GM19240 (cell line): ENCODE results near the gene NFYC.

ENCODE experiments used
- DNase-seq: peaks from one replicate; pipeline ENCODE4 v3.0.0; 2011; ENCODE audit warnings: low spot score; ENCODE audit not compliant: insufficient read length

Gene NFYC

DNA sequence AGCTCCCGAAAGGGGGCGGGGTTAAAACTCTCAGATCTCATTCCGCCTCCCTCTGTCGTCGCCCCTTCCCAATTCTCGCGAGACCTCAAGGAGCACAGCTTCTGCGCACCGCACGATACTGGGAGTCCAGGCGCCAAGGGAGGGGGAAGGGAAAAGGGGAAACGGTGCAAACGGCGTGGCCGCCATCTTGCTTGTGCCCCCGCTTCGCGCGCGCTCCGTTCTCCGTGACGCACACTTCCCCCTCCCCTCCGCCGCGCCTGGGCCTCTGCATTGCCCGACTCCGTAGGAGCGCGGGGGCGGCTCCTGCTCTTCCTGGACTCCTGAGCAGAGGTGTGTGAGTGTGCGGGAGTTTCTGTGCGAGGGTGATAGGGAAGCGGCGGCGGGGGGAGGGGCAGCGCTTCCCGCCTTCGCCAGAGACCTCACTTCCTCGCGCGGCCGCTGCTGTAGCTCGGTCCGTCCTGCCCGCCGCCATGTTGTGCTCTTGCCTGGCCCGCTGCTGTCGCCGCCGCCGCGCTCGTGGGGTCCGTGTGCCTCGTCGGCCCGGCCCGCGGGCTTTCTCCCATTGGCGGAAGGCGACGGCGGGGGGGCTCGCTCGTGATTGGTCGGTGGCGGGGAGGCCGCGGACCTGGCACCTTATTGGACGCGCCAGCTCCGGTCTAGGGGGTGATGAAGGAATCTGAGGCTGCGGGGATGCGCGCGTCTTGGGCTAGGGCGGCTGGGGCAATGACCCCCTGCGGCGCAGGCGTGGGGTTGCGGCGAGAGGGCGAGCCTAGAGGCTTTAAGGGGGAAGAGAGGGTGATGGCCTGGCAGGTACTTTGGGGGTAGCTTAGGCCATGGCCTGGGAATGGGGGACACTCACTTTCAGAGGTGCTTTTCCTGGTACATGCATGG is at the start of gene NFYC:
NFYC (plus strand) TSS at position 167 of the 891 bp plus-strand sequence. CDS start 47,140 bp downstream, outside the sequence.
- peak; percentile 85 for DNase-seq

DNA sequence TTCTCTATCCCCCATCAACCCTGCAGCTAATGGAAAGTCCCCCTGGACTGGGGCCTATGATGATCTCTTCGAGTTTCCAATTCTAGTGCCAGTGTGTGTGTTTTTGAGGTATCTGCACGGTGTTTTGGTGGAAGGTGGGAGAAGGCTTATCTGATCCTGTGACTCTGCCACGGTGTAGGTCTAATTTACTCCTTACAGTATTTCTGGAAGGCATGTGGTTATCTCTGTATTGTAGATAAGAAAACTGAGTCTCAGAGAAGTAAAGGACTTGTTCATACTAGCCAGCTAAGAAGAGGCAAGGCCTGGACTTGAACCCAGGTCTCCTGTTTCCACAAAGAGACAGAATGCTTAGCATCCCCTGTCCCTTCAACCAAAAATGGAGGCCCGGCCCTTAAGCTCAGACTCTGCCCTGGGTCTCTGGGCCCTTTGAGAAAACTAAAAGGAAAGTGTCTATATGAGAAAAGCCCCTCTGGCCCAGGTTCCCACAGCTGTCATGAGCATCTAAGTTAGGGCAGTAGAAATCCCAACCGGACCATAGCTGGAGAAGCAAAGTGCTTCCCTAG is 46.3 kb upstream of the NFYC start:
- DNase-seq: no peak

DNA sequence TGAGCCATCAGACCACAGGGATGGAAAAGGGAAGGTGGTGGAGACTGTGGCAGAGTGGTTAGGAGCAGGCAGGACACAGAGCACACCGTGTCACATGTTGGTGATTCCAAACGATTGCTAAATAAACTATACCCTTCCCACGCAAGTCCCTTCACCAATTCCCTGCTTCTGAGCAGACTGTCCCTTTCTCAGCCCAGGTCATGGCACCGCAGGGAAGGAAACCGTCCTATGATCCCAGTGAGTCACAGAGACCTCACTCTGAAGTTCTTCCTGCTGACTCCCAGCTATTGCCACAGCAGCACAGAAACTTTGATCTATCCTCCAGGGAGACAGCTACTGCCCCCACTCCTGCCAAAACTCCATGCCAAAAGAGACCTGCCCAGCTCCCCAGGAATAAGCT is 45.2 kb upstream of the NFYC start:
- no peak for DNase-seq

DNA sequence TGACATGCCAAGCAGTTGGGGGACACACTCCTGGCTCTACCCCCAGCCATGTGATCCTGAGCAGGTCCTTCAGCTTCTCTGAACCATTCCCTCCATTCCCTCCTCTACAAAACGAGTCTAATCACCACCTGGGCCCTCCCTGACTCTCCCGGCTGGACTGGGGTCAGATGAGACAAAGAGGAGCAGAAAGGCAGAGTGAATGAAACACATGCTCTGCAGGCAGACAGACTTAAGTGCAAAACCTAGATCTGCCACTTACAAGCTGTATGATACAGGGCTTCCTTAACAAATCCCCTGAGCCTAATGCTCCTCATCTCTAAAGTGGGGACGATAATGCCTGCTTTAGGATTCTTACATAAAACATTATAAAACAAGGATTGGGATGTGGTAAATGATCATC is 43.3 kb upstream of the NFYC start:
- DNase-seq: no peak

DNA sequence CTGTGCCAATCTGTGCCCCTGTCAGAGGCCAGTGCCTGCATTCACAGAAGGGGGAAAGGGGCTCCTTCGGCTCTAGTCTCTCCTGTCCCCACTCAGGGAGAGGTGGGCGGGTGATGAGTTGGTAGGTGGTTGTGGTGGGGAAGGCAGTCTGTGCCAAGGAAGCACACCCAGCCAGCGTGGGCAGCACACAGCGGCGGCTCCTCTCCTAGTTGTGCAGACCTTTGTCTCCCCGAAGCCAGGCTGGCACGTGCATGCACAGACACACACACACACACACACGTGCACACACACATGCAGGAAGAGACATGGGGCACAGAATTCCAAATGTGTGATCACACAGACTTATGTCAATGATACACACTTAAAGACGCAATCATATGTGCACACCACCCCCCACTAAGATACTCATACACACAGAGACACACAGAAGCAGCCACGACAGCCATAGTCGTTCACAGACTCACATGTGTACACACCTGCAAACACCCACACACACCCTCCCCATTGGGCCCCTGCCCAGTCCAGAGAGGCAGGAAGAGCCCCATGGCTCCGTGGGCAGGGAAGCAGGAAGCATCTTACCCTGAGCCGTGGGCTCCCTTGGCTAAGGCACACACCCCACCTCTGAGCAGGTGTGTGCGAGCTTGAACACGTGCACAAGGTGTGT is 42.4 kb upstream of the NFYC start:
- no peak for DNase-seq

DNA sequence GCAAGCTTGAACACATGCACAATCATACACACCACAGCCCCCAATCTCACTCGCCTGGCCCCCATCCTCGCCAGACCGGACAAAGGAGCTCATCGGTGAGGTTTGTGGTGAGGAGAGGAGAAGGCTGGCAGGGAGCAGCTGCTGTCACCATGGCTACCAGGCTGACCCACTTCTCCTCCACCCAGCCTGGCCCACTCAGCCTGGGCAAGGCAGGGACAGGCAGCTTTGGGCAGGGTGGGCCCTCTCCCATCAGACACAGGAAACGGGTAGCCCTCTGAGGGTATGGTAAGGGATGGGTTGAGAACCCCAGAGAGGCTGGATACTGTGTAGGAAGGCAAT is 41.9 kb upstream of the NFYC start:
- DNase-seq: no peak

DNA sequence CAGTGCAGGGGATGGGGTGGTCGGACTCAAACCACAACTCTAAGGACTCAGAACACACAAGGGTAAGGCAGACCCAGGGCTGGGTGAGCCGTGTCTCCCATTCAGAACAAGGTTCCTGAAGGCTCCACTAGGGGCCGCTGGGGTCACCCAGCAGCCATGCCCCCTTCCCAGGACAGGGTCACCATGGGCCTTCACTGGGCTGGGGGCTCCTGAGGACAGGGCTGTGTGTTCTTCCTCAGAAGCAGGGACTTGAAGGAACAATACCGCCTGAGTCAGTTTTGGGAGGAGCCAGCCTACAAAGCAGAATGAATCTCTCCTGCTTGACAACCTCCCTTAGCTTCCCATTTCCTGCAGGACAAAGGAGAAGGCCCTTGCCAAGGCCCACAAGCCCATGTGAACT is 41.4 kb upstream of the NFYC start:
- no peak for DNase-seq

DNA sequence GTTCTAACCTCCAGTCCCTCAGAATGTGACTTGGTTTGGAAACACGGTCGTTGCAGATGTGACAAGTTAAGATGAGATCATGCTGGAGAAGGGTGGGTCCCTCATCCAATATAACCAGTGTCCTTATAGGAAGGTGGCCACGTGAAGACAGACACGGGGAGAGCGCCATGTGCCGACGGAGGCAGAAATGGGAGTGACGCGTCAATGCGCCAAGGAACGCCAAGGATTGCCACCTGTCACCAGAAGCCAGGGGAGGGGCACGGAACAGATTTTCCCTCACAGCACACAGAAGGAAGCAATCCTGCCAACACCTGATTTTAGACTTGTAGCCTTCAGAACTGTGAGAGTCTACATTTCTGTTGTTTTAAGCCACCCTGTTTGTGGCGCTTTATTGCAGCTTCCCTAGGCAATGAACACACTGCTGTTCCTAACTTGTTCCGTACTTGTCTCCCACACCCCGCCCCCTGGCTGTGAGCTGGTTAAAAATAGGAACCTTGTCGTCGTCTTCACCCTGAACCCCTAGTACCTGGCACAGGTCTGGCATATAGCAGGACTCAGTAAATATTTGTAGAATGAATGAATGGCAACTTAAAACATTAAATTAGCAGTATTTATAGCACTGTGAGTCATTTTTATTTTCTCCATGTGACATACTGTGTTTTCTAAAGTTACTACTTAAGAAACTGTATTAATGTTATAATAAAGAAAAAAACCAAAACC is 40.2 kb upstream of the NFYC start:
- DNase-seq: no peak

DNA sequence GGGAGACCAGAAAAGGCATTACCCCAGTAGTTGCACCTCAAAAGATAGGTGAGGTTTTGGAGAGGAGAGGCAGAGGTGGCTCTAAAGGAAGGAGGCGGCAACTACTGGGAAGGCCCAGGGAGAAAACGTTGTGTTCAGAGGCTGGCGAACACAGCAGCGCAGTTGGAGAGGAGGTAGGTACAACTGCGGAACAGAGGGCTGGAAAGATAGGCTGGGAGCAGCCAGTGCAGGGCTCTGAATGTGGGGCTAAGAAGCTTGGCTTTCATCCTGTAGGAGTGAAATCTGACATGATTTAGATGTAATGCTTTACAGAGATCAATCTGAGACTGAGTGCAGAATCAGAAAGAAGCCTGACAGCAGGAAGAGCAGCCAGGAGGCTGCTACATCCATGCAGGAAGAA is 39.0 kb upstream of the NFYC start:
- no peak for DNase-seq

DNA sequence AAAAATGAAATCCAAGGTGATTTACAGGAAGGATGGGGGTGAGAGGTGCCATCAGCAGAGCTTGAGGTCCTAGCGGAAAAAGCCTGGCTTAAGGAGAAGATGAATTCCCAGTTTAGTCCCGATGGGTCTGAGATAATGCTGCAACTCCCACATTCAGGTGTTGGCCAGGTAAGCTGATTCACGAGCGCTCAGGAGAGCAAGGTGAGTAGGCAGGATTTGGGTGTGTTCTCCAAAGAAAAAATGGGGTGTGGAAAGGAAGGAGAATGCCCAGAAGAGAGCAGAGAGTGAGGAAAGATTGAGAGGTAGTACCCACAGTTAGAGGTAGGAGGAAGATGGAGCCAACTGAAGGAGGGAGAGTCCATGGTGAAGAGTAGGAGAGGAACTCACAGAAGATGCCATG is 38.5 kb upstream of the NFYC start:
- DNase-seq: no peak

DNA sequence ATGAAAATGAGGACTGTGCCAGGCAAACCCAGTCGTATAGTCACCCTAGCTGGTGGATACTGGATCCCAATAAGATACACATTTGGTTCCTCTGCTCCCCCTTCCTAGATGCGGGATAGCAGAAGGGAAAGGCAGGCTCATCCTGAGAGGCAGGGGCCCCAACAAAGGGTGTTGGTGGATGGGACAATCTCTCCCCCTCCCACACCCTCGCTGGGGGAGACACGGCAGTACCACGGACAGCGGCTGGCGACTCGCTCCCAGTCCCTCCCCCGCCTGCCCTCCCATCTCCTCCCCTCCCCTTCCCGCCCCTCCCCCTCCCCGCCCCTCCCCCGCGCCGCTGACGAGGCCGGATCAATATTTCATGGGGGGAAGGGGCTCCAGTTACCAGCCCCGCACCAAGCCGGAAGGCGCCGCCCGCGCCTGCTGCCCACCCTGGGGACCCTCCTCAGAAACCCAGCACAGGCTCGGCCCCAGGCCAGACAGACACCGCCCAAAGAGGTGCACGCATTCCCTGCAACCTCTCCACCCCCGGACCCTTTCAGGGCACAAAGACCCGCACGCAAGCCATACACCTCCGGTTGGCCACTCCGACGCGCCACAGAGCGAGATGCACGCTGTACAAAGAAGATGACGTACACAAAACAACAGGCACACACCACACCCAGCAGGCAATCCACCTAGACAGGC is 37.5 kb upstream of the NFYC start:
- no peak for DNase-seq

DNA sequence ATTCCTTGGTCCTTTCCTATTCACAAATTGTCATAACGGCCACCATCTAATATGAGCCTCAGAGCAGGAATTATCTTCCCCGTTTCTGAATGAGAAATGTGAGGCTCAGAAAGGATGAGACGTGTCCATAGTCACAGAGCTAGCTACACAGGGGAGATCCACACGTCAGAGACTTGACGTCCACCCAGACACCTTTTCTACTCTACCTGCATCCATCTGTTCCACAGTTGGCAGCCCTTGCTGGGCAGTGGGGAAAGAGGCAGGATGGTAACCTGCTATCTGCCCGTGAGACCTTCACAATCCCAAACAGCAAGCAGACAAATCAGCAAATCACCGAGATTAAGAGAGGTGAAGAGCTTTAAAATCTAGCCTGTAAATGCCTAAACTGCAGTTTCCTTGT is 34.5 kb upstream of the NFYC start:
- no peak for DNase-seq

DNA sequence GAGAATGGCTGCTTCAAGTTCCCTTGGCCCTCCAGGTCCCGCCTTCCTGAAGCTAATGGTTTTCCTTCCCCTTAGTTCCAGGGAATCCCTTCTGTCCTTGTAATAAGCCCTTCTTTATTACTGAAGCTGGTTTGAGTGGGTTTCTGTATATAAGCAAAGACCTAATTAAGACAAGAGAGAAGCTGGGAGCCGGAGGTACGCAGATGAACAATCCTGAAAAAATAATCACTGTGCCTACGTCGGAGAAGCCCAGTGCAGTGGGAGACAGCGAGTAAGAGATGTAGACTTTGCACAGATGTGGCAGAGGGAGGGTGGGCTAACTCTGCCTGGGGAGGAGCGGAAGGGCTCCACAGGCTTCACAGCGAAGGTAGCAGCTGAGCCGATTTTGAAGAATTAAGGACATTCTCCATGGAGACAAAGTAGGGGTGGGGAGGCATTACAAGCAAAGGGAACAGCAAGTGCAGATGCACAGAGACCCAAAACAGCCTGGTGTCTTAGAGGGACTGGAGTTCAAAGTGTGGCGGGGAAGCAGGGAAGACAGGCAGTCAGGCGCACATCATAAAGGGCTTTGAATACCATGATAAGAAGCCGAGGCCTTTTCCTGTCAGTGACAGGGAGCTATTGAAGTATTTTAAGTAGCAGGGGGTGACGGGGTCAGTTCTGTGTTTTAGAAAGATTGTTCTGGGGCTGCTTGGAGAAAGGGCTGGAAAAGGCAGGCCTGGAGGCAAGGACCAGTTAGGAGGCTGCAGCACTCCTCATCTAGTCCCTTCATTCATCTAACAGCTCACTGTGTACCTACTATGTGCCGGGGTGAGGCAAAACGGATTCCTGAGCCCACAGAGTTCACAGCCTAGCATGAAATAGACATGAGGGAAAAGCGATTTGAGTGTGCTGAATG is 32.5 kb upstream of the NFYC start:
- DNase-seq: no peak

DNA sequence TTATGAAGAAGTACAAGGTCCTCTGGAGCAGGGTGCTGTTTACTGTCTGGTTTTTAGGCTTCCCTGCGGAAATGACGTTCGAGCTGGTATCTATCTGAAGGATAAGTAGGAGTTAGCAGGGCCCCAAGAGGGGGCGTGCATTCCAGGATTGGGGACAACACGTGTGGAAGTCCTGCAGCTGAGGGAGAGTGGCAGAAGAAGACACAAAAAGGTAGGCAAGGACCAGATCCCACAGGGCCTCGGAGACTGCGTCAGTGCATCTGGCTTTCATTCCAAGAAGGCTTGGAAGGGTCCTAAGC is 31.9 kb upstream of the NFYC start:
- DNase-seq: no peak

DNA sequence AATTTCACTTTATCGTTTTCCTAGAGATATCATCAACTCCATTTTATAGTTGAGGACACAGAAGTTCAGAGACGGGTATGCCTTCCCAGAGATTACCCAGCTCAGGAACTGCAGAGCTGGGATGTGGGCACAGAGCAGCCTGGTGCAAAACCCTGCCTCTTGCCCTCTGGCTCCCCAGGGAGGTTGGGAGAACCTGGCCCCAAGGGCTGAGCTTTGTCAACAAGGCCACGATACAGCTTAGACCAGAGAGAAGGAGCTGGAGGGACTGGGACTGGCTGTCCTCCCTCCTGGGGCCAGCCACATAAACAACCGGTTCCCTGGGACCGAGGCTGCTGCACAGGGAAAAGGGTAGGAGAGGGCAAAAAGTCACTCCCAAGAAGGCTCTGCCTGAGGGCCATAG is 29.8 kb upstream of the NFYC start:
- DNase-seq: no peak

DNA sequence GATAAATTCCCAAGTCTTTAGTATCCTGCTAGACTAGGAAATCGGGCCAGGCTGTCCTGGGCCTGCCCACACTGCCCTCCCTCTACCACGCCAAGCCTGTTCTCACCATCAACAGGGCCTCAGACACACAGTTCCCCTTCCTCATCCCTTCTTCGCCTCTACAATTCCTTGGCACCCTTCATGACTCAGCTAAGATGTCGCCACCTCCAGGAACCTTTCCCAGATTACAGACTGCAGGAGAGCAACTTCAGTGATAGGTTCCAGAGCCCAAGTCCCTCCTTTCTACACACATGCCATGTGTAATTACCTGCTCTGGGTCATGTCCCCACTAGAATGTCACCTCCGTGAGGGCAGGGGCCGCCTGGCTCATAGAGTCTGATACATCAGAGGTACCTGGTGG is 29.4 kb upstream of the NFYC start:
- no peak for DNase-seq

DNA sequence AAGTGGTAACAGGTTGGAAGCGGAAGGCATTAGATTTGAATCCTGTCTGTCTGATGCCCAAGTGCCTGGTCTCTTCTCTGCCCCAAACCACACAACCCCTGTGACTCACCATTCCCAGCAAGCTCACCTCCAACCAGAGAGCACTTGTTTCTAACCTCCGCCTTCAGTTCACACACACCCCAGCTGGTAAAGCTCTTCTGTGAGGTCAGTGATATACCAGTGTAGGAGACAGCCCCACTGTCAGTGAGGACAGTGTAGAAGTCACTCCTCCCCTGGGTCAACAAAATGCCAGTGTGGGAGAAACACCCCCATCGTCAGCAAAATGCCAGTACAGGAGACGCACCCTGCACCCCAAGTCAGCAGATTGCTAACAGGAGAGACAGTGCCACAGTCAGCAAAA is 28.6 kb upstream of the NFYC start:
- no peak for DNase-seq

DNA sequence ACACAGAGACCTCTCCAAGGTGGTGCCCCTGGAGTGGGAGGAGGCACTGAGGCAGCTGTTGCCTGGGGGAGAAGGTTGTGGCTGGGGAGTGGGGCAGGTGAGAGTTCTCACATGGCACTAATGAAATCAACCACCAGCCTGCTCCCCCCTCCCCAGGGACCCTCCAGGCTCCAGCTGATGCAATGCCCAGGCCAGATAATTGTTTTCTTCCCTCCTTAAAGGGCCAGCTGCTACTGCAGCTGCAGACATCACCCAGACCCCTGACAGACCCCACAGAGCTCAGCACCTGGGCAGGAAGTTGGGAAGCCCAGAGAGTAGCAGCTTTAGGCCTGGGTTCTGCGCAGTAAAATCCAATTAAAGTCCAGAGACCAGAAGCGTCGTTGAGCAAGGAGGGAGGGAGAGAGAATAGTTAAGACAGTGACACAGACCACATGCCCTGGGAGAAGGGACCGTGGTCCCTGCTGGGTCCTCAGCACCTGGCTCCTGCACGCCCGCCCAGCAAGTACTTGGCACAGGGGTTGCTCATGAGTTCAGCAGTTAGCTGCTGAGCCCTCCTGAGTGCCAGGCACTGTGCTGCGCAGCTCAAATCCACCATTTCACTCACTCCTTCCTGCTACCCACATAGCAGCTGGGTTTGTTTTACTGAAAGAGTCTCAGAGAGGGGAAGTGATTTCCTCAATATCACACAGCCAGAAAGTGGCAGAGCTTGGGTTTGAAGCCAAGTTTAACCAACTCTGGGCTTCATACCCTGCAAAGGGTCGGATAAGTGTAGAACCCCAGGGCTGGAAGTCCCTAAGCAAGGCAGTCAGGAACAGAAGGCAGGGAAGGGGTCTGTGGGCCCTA is 28.0 kb upstream of the NFYC start:
- DNase-seq: no peak

DNA sequence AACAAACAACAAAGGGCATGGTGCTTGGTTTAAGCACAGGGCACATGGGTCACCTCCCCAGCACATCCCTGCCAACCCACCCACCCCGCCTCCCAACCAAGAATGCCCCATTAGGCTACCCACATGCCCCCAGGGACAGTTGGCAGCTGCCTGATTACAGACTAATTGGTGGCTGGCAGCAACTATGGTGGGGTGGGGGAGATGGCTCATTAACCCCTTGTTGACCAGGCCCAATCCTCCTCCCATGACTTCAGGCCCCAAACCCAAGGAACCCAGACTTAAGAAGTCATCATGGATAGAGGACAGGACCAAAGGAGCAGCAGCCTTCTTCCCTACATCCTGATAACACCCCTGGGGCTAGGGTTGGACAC is 27.4 kb upstream of the NFYC start:
- no peak for DNase-seq

DNA sequence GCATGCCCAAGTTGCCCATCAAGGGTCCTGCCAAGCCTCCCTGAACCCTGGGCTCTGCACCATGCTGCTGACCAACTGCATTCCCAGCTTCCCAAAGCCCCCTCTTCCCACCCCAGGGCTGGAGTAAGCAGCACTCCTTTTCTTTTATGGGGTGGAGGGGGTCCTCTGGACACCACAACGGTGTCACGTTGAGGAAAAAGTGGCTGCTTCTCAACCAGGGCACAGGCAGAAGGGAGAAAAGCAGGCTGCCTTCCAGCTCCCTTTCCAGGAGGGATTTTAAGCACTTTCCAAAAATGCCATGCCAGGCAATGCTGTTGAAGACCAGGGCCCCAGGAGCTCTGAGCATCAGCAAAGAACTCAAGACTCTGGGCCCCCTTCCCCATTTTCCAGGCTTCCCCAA is 26.7 kb upstream of the NFYC start:
- DNase-seq: no peak
